ENCODE results near the gene REC8. TPM values are rescaled to one million over a fixed set of nuclear protein-coding genes. Genes with fewer than 3 reads are reported as not detected.

REC8 gene
- total RNA-seq, 1 donor from 2014 or later = 12.6 TPM

Other genes starting within 250 kb of the REC8 start
- 21.2 TPM for gene DHRS4, start 218.3 kb upstream of the REC8 start, total RNA-seq
- 30.3 TPM for gene DHRS4L2, start 183.2 kb upstream of the REC8 start, total RNA-seq
- 1.3 TPM for gene CARMIL3, start 120.1 kb upstream of the REC8 start, total RNA-seq
- 1.5 TPM for gene CPNE6, start 100.5 kb upstream of the REC8 start, total RNA-seq
- gene PCK2, start 77.8 kb upstream of the REC8 start, total RNA-seq = 116 TPM
- 65.7 TPM for gene DCAF11, start 57.3 kb upstream of the REC8 start, total RNA-seq
- gene NRL, start 57.1 kb upstream of the REC8 start, total RNA-seq = 3.9 TPM
- 0.55 TPM for gene FITM1, start 41.4 kb upstream of the REC8 start, total RNA-seq
- gene PSME1, start 35.9 kb upstream of the REC8 start, total RNA-seq = 227 TPM
- gene EMC9, start 30.5 kb upstream of the REC8 start, total RNA-seq = 25.7 TPM
- gene PSME2, start 25.5 kb upstream of the REC8 start, total RNA-seq = 213 TPM
- gene RNF31, start 24.6 kb upstream of the REC8 start, total RNA-seq = 86.6 TPM
- 101 TPM for gene IRF9, start 10.8 kb upstream of the REC8 start, total RNA-seq
- 69.1 TPM for gene IPO4, start 16.7 kb downstream of the REC8 start, total RNA-seq
- 42.9 TPM for gene TM9SF1, start 23.4 kb downstream of the REC8 start, total RNA-seq
- 2.1 TPM for gene TSSK4, start 33.6 kb downstream of the REC8 start, total RNA-seq
- 58.6 TPM for gene CHMP4A, start 41.4 kb downstream of the REC8 start, total RNA-seq
- gene MDP1, start 44.0 kb downstream of the REC8 start, total RNA-seq = 17.0 TPM
- gene NEDD8, start 60.3 kb downstream of the REC8 start, total RNA-seq = 159 TPM
- gene GMPR2, start 60.8 kb downstream of the REC8 start, total RNA-seq = 78.7 TPM
- 82.5 TPM for gene TINF2, start 70.5 kb downstream of the REC8 start, total RNA-seq
- gene TGM1, start 91.1 kb downstream of the REC8 start, total RNA-seq = 7.7 TPM
- gene RABGGTA, start 99.5 kb downstream of the REC8 start, total RNA-seq = 36.1 TPM
- 28.7 TPM for gene DHRS1, start 127.7 kb downstream of the REC8 start, total RNA-seq
- 36.5 TPM for gene NOP9, start 127.8 kb downstream of the REC8 start, total RNA-seq
- 11.1 TPM for gene CIDEB, start 135.9 kb downstream of the REC8 start, total RNA-seq
- gene LTB4R2, start 138.1 kb downstream of the REC8 start, total RNA-seq = 8.2 TPM
- gene LTB4R, start 139.4 kb downstream of the REC8 start, total RNA-seq = 9.6 TPM
- gene ADCY4, start 163.0 kb downstream of the REC8 start, total RNA-seq = 61.7 TPM
- 22.4 TPM for gene RIPK3, start 167.9 kb downstream of the REC8 start, total RNA-seq
- gene NFATC4, start 196.1 kb downstream of the REC8 start, total RNA-seq = 67.2 TPM
- gene NYNRIN, start 226.9 kb downstream of the REC8 start, total RNA-seq = 32.7 TPM